Breast epithelium (tissue), 4 donors: Measurements from ENCODE around the gene ABHD2. TPM values are rescaled to one million over a fixed set of nuclear protein-coding genes. Genes with fewer than 3 reads are reported as not detected.

Experiments
- DNase-seq, 2 donors: peaks; one replicate each; pipeline ENCODE4 v3.0.0-alpha.2; 2019; ENCODE audit warnings: low spot score in 2 of 2
- H3K27ac ChIP-seq, 2 donors: fragments of 200-600 bp; sonication (generic) in 1 of 2; one replicate each; pipeline ENCODE4 v1.5.1; 2016 to 2019; ENCODE audit warnings: mild to moderate bottlenecking in 1 of 2
- H3K27me3 ChIP-seq, 2 donors: fragments of 200-600 bp; sonication (generic) in 1 of 2; one replicate each; pipeline versions ENCODE4 v1.5.1 to v1.6.0; 2017 to 2019; ENCODE audit warnings: control low read depth in 1 of 2, mild to moderate bottlenecking in 1 of 2
- H3K36me3 ChIP-seq: fragments of 200-600 bp; one replicate; pipeline ENCODE4 v1.5.1; 2019
- H3K4me1 ChIP-seq, 2 donors: fragments of 200-600 bp; sonication (generic); one replicate each; pipeline ENCODE4 v1.5.1; 2016 to 2019; ENCODE audit warnings: control low read depth in 1 of 2
- H3K4me3 ChIP-seq, 3 donors: fragments of 200-600 bp; sonication (generic); 1 replicate in 2 of 3; 2 replicates in 1 of 3; pipeline ENCODE4 v1.5.1; 2016 to 2019; ENCODE audit warnings: mild to moderate bottlenecking in 3 of 3, moderate library complexity in 2 of 3
- H3K9me3 ChIP-seq, 2 donors: fragments of 200-600 bp; sonication (generic) in 1 of 2; one replicate each; pipeline ENCODE4 v1.5.1; 2016 to 2019; ENCODE audit warnings: control low read depth in 1 of 2
- CTCF ChIP-seq, 3 donors: fragments of 450-650 bp; IDR thresholded peaks; one replicate each; pipeline ENCODE4 v1.5.1; 2016 to 2017; ENCODE audit warnings: antibody characterized with exemption in 3 of 3, mild to moderate bottlenecking in 3 of 3, moderate library complexity in 3 of 3
- POLR2A ChIP-seq: fragments of 450-650 bp; IDR thresholded peaks from one replicate; pipeline ENCODE4 v1.6.1; 2016; ENCODE audit warnings: antibody characterized with exemption, mild to moderate bottlenecking, moderate library complexity
- POLR2AphosphoS5 ChIP-seq, 3 donors: sonication (generic); formaldehyde crosslinking; IDR thresholded peaks; one replicate each; pipeline ENCODE4 v1.6.1; 2017; ENCODE audit warnings: antibody characterized with exemption in 3 of 3
- intact Hi-C: fragments of 100-400 bp; cut with DNase I; formaldehyde crosslinking; loops from one replicate; pipeline ENCODE4 v1.15.1; 2023; ENCODE audit warnings: low total_unique reads
- total RNA-seq, 3 donors: library from RNA; depleted of rRNA; stranded (reverse); fragments of >200 nt; gene quantifications; one replicate each; pipeline ENCODE4 v1.1.0, GENCODE V29; 2016

The ABHD2 gene
- total RNA-seq, 3 donors from 2014 or later: 76.7 to 91.2 (median 80.3) TPM

- intact Hi-C loops: loop anchor here (10.0 kb wide), 1 partner anchor 260 kb away; no protein-coding TSS in a partner anchor
- Histone ChIP-seq H3K27me3 (no peaks in the 10 kb centered on the region), H3K4me1 (peaks cover 0 to 12% of the 10 kb centered on the region in 2 donors), H3K36me3 (no peaks in the 10 kb centered on the region), H3K9me3 (no peaks in the 10 kb centered on the region), H3K27ac (peak overlapping the region in 1 of 2 donors; percentile 8), H3K4me3 (no peak overlapping the region)
- TF ChIP-seq CTCF (IDR thresholded peaks at IDR 0.05) (no peak), POLR2AphosphoS5 (IDR thresholded peaks at IDR 0.05) (no peak), POLR2A (no peak)
- no peak for DNase-seq
Measured at GRCh38 chr15:89164712-89165211, 76.5 kb downstream of the ABHD2 start.

GRCh38 chr15:89165677-89166076 is 77.4 kb downstream of the ABHD2 start:
- Histone ChIP-seq H3K36me3 (no peaks in the 10 kb centered on the region), H3K27me3 (no peaks in the 10 kb centered on the region), H3K4me3 (no peak overlapping the region), H3K27ac (peak overlapping the region; percentile 11 to 27), H3K9me3 (no peaks in the 10 kb centered on the region), H3K4me1 (peaks cover 0 to 12% of the 10 kb centered on the region in 2 donors)
- intact Hi-C loops: loop anchor here (10.0 kb wide), 1 partner anchor 261 kb away; no protein-coding TSS in a partner anchor
- DNase-seq: no peak
- TF ChIP-seq POLR2AphosphoS5 (IDR thresholded peaks at IDR 0.05) (no peak), CTCF (IDR thresholded peaks at IDR 0.05) (no peak), POLR2A (no peak)

DNA sequence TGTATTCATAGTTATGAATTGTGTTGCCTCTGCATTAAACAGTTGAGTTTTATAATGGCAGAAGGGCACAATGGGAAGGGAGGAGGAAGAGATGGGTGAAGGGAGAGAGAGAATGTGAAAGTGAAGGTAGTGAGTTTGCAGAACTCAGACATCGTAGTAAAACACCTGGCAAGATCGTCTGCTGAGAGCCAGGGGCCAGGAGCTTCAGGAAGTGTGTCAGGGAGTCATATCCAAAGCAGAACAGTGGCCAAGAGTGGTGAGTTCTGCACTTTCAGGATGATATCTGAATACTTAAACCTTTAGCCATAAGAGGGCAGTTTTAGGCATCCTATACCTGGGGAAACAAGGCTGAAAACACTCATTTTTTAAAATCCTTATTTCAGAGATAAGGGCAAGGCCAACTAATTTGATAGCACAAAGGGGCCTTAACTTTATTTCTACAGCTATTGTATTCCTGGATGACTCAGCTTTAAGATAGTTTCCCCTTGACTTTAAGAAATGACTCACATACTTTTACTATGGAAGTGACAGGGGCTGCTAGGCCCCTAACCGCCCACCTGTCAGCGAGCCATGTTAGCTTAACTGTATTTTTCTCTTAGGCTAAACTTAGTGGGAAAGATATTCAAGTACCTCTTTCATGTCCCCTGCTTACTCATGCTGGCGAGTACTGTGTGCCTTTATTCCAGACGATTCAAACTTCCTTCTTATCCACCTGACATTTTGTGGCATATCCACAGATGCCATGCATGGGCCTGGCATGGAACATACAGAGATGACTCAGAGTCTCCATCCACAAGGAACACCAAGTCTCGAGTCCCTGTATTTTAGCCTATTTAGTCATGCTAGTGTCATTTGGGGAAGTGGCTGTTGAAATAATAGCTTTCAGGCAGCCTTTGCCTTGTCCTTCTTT is 79.3 kb downstream of the ABHD2 start:
- peak overlapping the region; percentile 34 to 74 for H3K27ac ChIP-seq
- DNase-seq: peak in 1 of 2 donors; percentile 57
- no peaks in the 10 kb centered on the region for H3K9me3 ChIP-seq
- TF ChIP-seq POLR2AphosphoS5 (IDR thresholded peaks at IDR 0.05): peak in 1 of 3 donors; percentile 32
- TF ChIP-seq CTCF (IDR thresholded peaks at IDR 0.05): no peak
- no peak for TF ChIP-seq POLR2A
- no peaks in the 10 kb centered on the region for H3K27me3 ChIP-seq
- peaks cover 0 to 12% of the 10 kb centered on the region in 2 donors for H3K4me1 ChIP-seq
- intact Hi-C loops: loop anchor here (10.0 kb wide), 1 partner anchor 263 kb away; no protein-coding TSS in a partner anchor
- no peak overlapping the region for H3K4me3 ChIP-seq
- H3K36me3 ChIP-seq: no peaks in the 10 kb centered on the region

GRCh38 chr15:89168316-89168833 is 80.1 kb downstream of the ABHD2 start:
- intact Hi-C loops: loop anchor here (10.0 kb wide), 1 partner anchor 264 kb away; no protein-coding TSS in a partner anchor
- H3K4me1 ChIP-seq: peaks cover 0 to 12% of the 10 kb centered on the region in 2 donors

More at GRCh38 chr15:89168316-89168833, 80.1 kb downstream of the ABHD2 start:
- Histone ChIP-seq H3K4me3 (no peak overlapping the region), H3K27me3 (no peaks in the 10 kb centered on the region), H3K27ac (peak overlapping the region; percentile 34 to 74), H3K36me3 (no peaks in the 10 kb centered on the region), H3K9me3 (no peaks in the 10 kb centered on the region)
- TF ChIP-seq POLR2AphosphoS5 (IDR thresholded peaks at IDR 0.05): no peak
- TF ChIP-seq POLR2A: no peak
- no peak for TF ChIP-seq CTCF (IDR thresholded peaks at IDR 0.05)
- no peak for DNase-seq
